Measurements from ENCODE around the gene SCN8A.

SCN8A gene

GRCh38 chr12:51717326-51717925 is 126.4 kb downstream of the SCN8A start:
- no peaks in the 10 kb centered on the region for H3K27me3 ChIP-seq (ENCODE audit: insufficient read depth, low read length)
- no peak overlapping the region for H2AK5ac ChIP-seq (ENCODE audit: low read length)
- H2BK12ac ChIP-seq (ENCODE audit: low read length) = no peak overlapping the region
- no peak overlapping the region for H3K4me2 ChIP-seq (ENCODE audit: low read length)
- no peaks in the 10 kb centered on the region for H3K79me1 ChIP-seq (ENCODE audit: low read length)
- H3K27ac ChIP-seq (ENCODE audit: low read depth, low read length) = no peak overlapping the region
- H3K4me1 ChIP-seq (ENCODE audit: control insufficient read depth in 1 of 2, insufficient read depth in 2 of 2, low read length in 2 of 2) = no peaks in the 10 kb centered on the region
- H4K12ac ChIP-seq (ENCODE audit: low read depth, low read length) = no peak overlapping the region
- no peak overlapping the region for H3K14ac ChIP-seq (ENCODE audit: low read length)
- H3K9me3 ChIP-seq (ENCODE audit: insufficient read depth, low read depth, low read length) = no peaks in the 10 kb centered on the region
- no peaks in the 10 kb centered on the region for H3K36me3 ChIP-seq (ENCODE audit: control insufficient read depth in 1 of 2, insufficient read depth in 2 of 2, low read length in 2 of 2)
- no peaks in the 10 kb centered on the region for H3K79me2 ChIP-seq (ENCODE audit: control insufficient read depth, insufficient read depth, low read length, poor library complexity)
- no peak overlapping the region for H4K8ac ChIP-seq (ENCODE audit: low read depth, low read length)
- DNase-seq = peak in 1 of 2 donors; percentile 9
- no peak overlapping the region for H3K9ac ChIP-seq (ENCODE audit: low read length)
- H2BK120ac ChIP-seq (ENCODE audit: insufficient read depth, low read length, poor library complexity) = no peak overlapping the region
- no peak overlapping the region for H2AFZ ChIP-seq (ENCODE audit: insufficient read depth, low read length, poor library complexity)
- H2BK5ac ChIP-seq (ENCODE audit: low read depth, low read length, poor library complexity) = no peak overlapping the region
- no CpG with 5 or more reads among the region's 3 CpGs for WGBS (ENCODE audit: extremely low coverage, insufficient coverage, insufficient read length)
- no peak overlapping the region for H3K18ac ChIP-seq (ENCODE audit: low read length)
- no peak overlapping the region for H3K4ac ChIP-seq (ENCODE audit: low read depth, low read length)
- H4K91ac ChIP-seq (ENCODE audit: low read depth, low read length) = no peak overlapping the region
- no peak overlapping the region for H3K4me3 ChIP-seq (ENCODE audit: low read depth, low read length)
- H3K23ac ChIP-seq (ENCODE audit: low read length) = no peak overlapping the region

DNA sequence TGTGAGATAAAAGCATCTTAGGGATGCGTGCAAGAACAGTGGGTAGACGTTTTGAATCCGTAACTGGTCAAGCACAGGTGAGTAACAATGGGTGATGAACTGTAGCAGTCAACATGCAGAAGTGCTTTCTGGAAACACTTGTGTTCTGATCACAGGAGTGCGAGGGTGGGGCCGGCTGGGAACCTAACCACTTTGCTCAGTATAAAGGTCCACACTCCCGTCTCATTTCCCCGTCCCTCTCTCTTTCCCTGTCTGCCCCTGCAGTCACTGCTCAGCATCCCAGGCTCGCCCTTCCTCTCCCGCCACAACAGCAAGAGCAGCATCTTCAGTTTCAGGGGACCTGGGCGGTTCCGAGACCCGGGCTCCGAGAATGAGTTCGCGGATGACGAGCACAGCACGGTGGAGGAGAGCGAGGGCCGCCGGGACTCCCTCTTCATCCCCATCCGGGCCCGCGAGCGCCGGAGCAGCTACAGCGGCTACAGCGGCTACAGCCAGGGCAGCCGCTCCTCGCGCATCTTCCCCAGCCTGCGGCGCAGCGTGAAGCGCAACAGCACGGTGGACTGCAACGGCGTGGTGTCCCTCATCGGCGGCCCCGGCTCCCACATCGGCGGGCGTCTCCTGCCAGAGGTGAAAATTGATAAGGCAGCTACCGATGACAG is 130.4 kb downstream of the SCN8A start:
- H3K18ac ChIP-seq (ENCODE audit: low read length) = no peak overlapping the region
- H2BK120ac ChIP-seq (ENCODE audit: insufficient read depth, low read length, poor library complexity) = no peak overlapping the region
- no peak overlapping the region for H2BK5ac ChIP-seq (ENCODE audit: low read depth, low read length, poor library complexity)
- no peaks in the 10 kb centered on the region for H3K79me2 ChIP-seq (ENCODE audit: control insufficient read depth, insufficient read depth, low read length, poor library complexity)
- H3K4ac ChIP-seq (ENCODE audit: low read depth, low read length) = no peak overlapping the region
- H3K4me1 ChIP-seq (ENCODE audit: control insufficient read depth in 1 of 2, insufficient read depth in 2 of 2, low read length in 2 of 2) = no peaks in the 10 kb centered on the region
- no peak overlapping the region for H3K27ac ChIP-seq (ENCODE audit: low read depth, low read length)
- no CpG with 5 or more reads among the region's 44 CpGs for WGBS (ENCODE audit: extremely low coverage, insufficient coverage, insufficient read length)
- H3K14ac ChIP-seq (ENCODE audit: low read length) = no peak overlapping the region
- no peaks in the 10 kb centered on the region for H3K79me1 ChIP-seq (ENCODE audit: low read length)
- H4K8ac ChIP-seq (ENCODE audit: low read depth, low read length) = no peak overlapping the region
- H3K9ac ChIP-seq (ENCODE audit: low read length) = no peak overlapping the region
- no peaks in the 10 kb centered on the region for H3K27me3 ChIP-seq (ENCODE audit: insufficient read depth, low read length)
- no peak overlapping the region for H2AFZ ChIP-seq (ENCODE audit: insufficient read depth, low read length, poor library complexity)
- H3K4me3 ChIP-seq (ENCODE audit: low read depth, low read length) = no peak overlapping the region
- H3K23ac ChIP-seq (ENCODE audit: low read length) = no peak overlapping the region
- no peaks in the 10 kb centered on the region for H3K36me3 ChIP-seq (ENCODE audit: control insufficient read depth in 1 of 2, insufficient read depth in 2 of 2, low read length in 2 of 2)
- H3K9me3 ChIP-seq (ENCODE audit: insufficient read depth, low read depth, low read length) = no peaks in the 10 kb centered on the region
- peak in 1 of 2 donors; percentile 19 for DNase-seq
- H3K4me2 ChIP-seq (ENCODE audit: low read length) = peak overlapping the region; percentile 38
- no peak overlapping the region for H4K12ac ChIP-seq (ENCODE audit: low read depth, low read length)
- H2AK5ac ChIP-seq (ENCODE audit: low read length) = no peak overlapping the region
- H2BK12ac ChIP-seq (ENCODE audit: low read length) = no peak overlapping the region
- H4K91ac ChIP-seq (ENCODE audit: low read depth, low read length) = no peak overlapping the region

DNA sequence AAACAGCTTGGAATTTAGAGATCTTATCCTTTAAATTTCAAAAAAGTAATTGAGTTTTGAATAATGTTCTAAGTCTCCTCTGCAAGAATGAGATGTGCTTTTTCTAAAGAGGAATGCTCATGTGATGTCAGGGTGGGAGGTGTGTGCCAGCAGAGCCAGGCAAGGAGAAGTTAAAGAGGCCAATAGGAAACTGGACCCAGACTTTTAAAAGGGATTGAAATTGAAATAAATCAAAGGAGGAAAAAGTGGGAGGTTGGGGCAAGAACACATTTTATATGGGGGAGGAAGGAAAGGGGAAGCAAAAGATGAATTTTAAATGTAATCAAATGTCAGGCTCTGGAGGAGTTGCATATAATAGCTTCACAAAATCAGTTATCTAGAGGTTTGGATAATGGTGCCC is 131.4 kb downstream of the SCN8A start:
- H3K27me3 ChIP-seq (ENCODE audit: insufficient read depth, low read length) = no peaks in the 10 kb centered on the region
- H4K12ac ChIP-seq (ENCODE audit: low read depth, low read length) = no peak overlapping the region
- H3K4me2 ChIP-seq (ENCODE audit: low read length) = no peak overlapping the region
- no peak for DNase-seq
- H3K79me2 ChIP-seq (ENCODE audit: control insufficient read depth, insufficient read depth, low read length, poor library complexity) = no peaks in the 10 kb centered on the region
- no peaks in the 10 kb centered on the region for H3K9me3 ChIP-seq (ENCODE audit: insufficient read depth, low read depth, low read length)
- H3K23ac ChIP-seq (ENCODE audit: low read length) = no peak overlapping the region
- no peak overlapping the region for H4K91ac ChIP-seq (ENCODE audit: low read depth, low read length)
- no peaks in the 10 kb centered on the region for H3K36me3 ChIP-seq (ENCODE audit: control insufficient read depth in 1 of 2, insufficient read depth in 2 of 2, low read length in 2 of 2)
- no peak overlapping the region for H3K18ac ChIP-seq (ENCODE audit: low read length)
- H3K14ac ChIP-seq (ENCODE audit: low read length) = no peak overlapping the region
- no peak overlapping the region for H2BK12ac ChIP-seq (ENCODE audit: low read length)
- H2AFZ ChIP-seq (ENCODE audit: insufficient read depth, low read length, poor library complexity) = no peak overlapping the region
- no peak overlapping the region for H4K8ac ChIP-seq (ENCODE audit: low read depth, low read length)
- H2BK120ac ChIP-seq (ENCODE audit: insufficient read depth, low read length, poor library complexity) = no peak overlapping the region
- no peak overlapping the region for H3K4me3 ChIP-seq (ENCODE audit: low read depth, low read length)
- H2BK5ac ChIP-seq (ENCODE audit: low read depth, low read length, poor library complexity) = no peak overlapping the region
- no peak overlapping the region for H3K9ac ChIP-seq (ENCODE audit: low read length)
- no peak overlapping the region for H3K27ac ChIP-seq (ENCODE audit: low read depth, low read length)
- H3K4me1 ChIP-seq (ENCODE audit: control insufficient read depth in 1 of 2, insufficient read depth in 2 of 2, low read length in 2 of 2) = no peaks in the 10 kb centered on the region
- no peak overlapping the region for H3K4ac ChIP-seq (ENCODE audit: low read depth, low read length)
- H2AK5ac ChIP-seq (ENCODE audit: low read length) = no peak overlapping the region
- H3K79me1 ChIP-seq (ENCODE audit: low read length) = no peaks in the 10 kb centered on the region

DNA sequence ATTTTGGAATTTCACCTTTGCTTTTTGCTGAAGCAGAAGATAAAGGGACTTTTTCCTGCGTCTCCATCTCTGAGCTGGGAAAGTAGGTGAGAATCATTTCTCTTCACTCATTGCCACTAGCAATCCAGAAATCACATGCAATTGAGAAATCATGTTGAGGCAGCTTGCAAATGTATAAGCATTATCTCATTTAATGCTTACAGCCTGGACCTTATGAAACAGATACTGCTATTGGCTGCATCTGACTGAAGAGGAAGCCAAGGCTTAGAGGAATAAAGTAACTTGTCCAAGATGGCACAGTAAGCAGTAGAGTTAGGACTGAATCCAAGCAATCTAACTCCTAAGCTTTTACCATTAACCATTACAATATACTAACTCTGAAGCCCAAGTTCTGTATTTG is 135.1 kb downstream of the SCN8A start:
- no peak overlapping the region for H3K4ac ChIP-seq (ENCODE audit: low read depth, low read length)
- H3K27ac ChIP-seq (ENCODE audit: low read depth, low read length) = no peak overlapping the region
- no peak overlapping the region for H3K14ac ChIP-seq (ENCODE audit: low read length)
- WGBS (ENCODE audit: extremely low coverage, insufficient coverage, insufficient read length) = no CpG with 5 or more reads among the region's 1 CpG
- H4K8ac ChIP-seq (ENCODE audit: low read depth, low read length) = no peak overlapping the region
- H4K12ac ChIP-seq (ENCODE audit: low read depth, low read length) = no peak overlapping the region
- no peaks in the 10 kb centered on the region for H3K27me3 ChIP-seq (ENCODE audit: insufficient read depth, low read length)
- no peaks in the 10 kb centered on the region for H3K36me3 ChIP-seq (ENCODE audit: control insufficient read depth in 1 of 2, insufficient read depth in 2 of 2, low read length in 2 of 2)
- H4K91ac ChIP-seq (ENCODE audit: low read depth, low read length) = no peak overlapping the region
- no peak overlapping the region for H3K18ac ChIP-seq (ENCODE audit: low read length)
- H3K79me2 ChIP-seq (ENCODE audit: control insufficient read depth, insufficient read depth, low read length, poor library complexity) = no peaks in the 10 kb centered on the region
- H3K9ac ChIP-seq (ENCODE audit: low read length) = no peak overlapping the region
- H3K4me2 ChIP-seq (ENCODE audit: low read length) = no peak overlapping the region
- no peak overlapping the region for H3K4me3 ChIP-seq (ENCODE audit: low read depth, low read length)
- no peaks in the 10 kb centered on the region for H3K4me1 ChIP-seq (ENCODE audit: control insufficient read depth in 1 of 2, insufficient read depth in 2 of 2, low read length in 2 of 2)
- H2BK12ac ChIP-seq (ENCODE audit: low read length) = no peak overlapping the region
- DNase-seq = no peak
- no peak overlapping the region for H2AK5ac ChIP-seq (ENCODE audit: low read length)
- no peak overlapping the region for H2BK5ac ChIP-seq (ENCODE audit: low read depth, low read length, poor library complexity)
- no peaks in the 10 kb centered on the region for H3K79me1 ChIP-seq (ENCODE audit: low read length)
- H3K9me3 ChIP-seq (ENCODE audit: insufficient read depth, low read depth, low read length) = no peaks in the 10 kb centered on the region
- no peak overlapping the region for H2AFZ ChIP-seq (ENCODE audit: insufficient read depth, low read length, poor library complexity)
- no peak overlapping the region for H2BK120ac ChIP-seq (ENCODE audit: insufficient read depth, low read length, poor library complexity)
- H3K23ac ChIP-seq (ENCODE audit: low read length) = no peak overlapping the region
